ENCODE results near the gene NLK. TPM values are rescaled to one million over a fixed set of nuclear protein-coding genes. Genes with fewer than 3 reads are reported as not detected.
A peak's percentile ranks its signal among the peaks of the same experiment; 100 is the strongest.

The NLK gene
- total and polyA plus RNA-seq, 2 of the 4 experiments (the other 2 are of a cell fraction), result 15.3 to 23.3 TPM

DNA sequence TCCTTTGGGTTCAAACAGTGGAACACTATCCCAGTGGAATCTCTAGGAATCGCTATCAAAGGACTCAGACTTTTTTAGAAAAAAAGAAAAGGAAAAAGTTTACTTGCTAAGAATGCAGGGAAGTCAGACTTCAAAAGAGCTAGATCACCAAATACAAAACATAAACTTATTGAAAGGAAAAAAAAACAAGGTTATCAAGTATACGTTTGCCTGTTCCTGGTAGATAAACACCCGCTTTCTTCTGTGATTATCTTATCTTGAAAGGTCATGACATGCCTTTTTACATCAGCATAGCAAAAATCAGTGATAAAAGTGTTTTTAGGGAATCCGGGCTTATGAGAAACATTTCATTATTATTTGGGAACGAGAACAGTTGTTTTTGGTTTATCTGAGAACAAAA lies 147.2 kb downstream of the NLK start:
- Histone ChIP-seq H3K14ac (replicated peaks; ENCODE audit: low read depth, low read length) (no peak overlapping the region), H4K5ac (ENCODE audit: low read depth, low read length) (no peak overlapping the region; the same call in 1 of the 2 replicates), H2BK20ac (ENCODE audit: low read depth, low read length) (no peak overlapping the region), H4K91ac (ENCODE audit: insufficient read depth, low read depth, low read length) (no peak overlapping the region), H3K9me3 (ENCODE audit: control insufficient read depth, insufficient read depth, low read length) (peaks cover 2% of the 10 kb centered on the region; the same call in 1 of the 2 replicates), H3K36me3 (ENCODE audit: control insufficient read depth, insufficient read depth, low read length) (peaks cover 29% of the 10 kb centered on the region), H2BK5ac (ENCODE audit: low read depth, low read length, poor library complexity, severe bottlenecking) (peak overlapping the region; percentile 3), H2AFZ (replicated peaks; ENCODE audit: low read length, poor library complexity) (no peak overlapping the region), H3K23ac (ENCODE audit: low read depth, low read length) (no peak overlapping the region), H3K4me2 (ENCODE audit: low read depth, low read length) (no peak overlapping the region), H3K9ac (ENCODE audit: low read depth, low read length) (no peak overlapping the region), H3K27ac (ENCODE audit: insufficient read depth, low read length) (no peak overlapping the region), H3K27me3 (ENCODE audit: control insufficient read depth, insufficient read depth, low read length) (no peaks in the 10 kb centered on the region), H4K20me1 (ENCODE audit: insufficient read depth, low read length) (no peaks in the 10 kb centered on the region; the same call in 1 of the 2 replicates), H3K18ac (ENCODE audit: low read depth, low read length) (peak overlapping the region; percentile 57), H3K56ac (ENCODE audit: extremely low read depth, insufficient read depth, low read length) (no peak overlapping the region), H2AK9ac (replicated peaks; ENCODE audit: low read depth, low read length, poor library complexity) (no peak overlapping the region), H3K4ac (ENCODE audit: low read depth, low read length) (no peak overlapping the region), H4K8ac (ENCODE audit: low read depth in 2 of 2, low read length in 2 of 2) (peak overlapping the region in 1 of 2 experiments; percentile 3; a peak in 2 of 4 replicates), H3K9me1 (ENCODE audit: insufficient read depth, low read length) (peaks cover 11% of the 10 kb centered on the region; the same call in 1 of the 2 replicates), H3K4me3 (ENCODE audit: insufficient read depth, low read depth, low read length) (no peak overlapping the region), H3K4me1 (ENCODE audit: control insufficient read depth, insufficient read depth, low read length) (peaks cover 7% of the 10 kb centered on the region), H2AK5ac (ENCODE audit: low read depth, low read length) (no peak overlapping the region), H2BK15ac (ENCODE audit: low read depth, low read length) (no peak overlapping the region), H2BK120ac (ENCODE audit: low read depth, low read length) (no peak overlapping the region), H3K79me1 (ENCODE audit: low read depth in 1 of 2, low read length in 2 of 2) (peaks cover 7 to 10% of the 10 kb centered on the region in 2 experiments)
- in situ Hi-C loops (cut with MboI; ENCODE audit: low sequenced_read_pairs) (no loop called here), dilution Hi-C loops (cut with HindIII; ENCODE audit: low sequenced_read_pairs, unreplicated experiment) (no loop called here), intact Hi-C loops (cut with micrococcal nuclease) (loop anchor here (10.0 kb wide), 1 partner anchor 295 kb away; the partner anchor contains the start of gene LYRM9)
- POLR2A ChIA-PET (ENCODE audit: unreplicated experiment), result no interaction called here
- TF ChIP-seq RAD21 (IDR thresholded peaks at IDR 0.05; ENCODE audit: low read length) (no peak), CHD1 (IDR thresholded peaks at IDR 0.05; ENCODE audit: low read depth, low read length) (no peak), FOS (IDR thresholded peaks at IDR 0.05; ENCODE audit: low read depth, low read length) (no peak), CEBPB (IDR thresholded peaks at IDR 0.05; ENCODE audit: low read depth, low read length) (no peak), MXI1 (IDR thresholded peaks at IDR 0.05; ENCODE audit: borderline replicate concordance, low read depth, low read length) (no peak), RFX5 (IDR thresholded peaks at IDR 0.05; ENCODE audit: low read depth, low read length) (no peak), NFE2L2 (IDR thresholded peaks at IDR 0.05; ENCODE audit: low read depth, low read length) (no peak), BHLHE40 (IDR thresholded peaks at IDR 0.05; ENCODE audit: low read depth, low read length) (no peak), SMC3 (IDR thresholded peaks at IDR 0.05; ENCODE audit: low read depth, low read length) (no peak), MAZ (IDR thresholded peaks at IDR 0.05; ENCODE audit: borderline replicate concordance, low read depth, low read length) (no peak), RCOR1 (IDR thresholded peaks at IDR 0.05; ENCODE audit: insufficient replicate concordance, low read length) (no peak), MAFK (IDR thresholded peaks at IDR 0.05; ENCODE audit: low read depth, low read length) (no peak), POLR2A (IDR thresholded peaks at IDR 0.05; ENCODE audit: low read depth, low read length) (no peak)
- TF ChIP-seq, protein P1, sequence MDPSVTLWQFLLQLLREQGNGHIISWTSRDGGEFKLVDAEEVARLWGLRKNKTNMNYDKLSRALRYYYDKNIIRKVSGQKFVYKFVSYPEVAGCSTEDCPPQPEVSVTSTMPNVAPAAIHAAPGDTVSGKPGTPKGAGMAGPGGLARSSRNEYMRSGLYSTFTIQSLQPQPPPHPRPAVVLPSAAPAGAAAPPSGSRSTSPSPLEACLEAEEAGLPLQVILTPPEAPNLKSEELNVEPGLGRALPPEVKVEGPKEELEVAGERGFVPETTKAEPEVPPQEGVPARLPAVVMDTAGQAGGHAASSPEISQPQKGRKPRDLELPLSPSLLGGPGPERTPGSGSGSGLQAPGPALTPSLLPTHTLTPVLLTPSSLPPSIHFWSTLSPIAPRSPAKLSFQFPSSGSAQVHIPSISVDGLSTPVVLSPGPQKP (IDR thresholded peaks at IDR 0.05; ENCODE audit: borderline replicate concordance, low read depth, low read length), result no peak
- TF ChIP-seq, protein P2, sequence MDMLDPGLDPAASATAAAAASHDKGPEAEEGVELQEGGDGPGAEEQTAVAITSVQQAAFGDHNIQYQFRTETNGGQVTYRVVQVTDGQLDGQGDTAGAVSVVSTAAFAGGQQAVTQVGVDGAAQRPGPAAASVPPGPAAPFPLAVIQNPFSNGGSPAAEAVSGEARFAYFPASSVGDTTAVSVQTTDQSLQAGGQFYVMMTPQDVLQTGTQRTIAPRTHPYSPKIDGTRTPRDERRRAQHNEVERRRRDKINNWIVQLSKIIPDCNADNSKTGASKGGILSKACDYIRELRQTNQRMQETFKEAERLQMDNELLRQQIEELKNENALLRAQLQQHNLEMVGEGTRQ (IDR thresholded peaks at IDR 0.05; ENCODE audit: low read depth, low read length), result no peak
- TF ChIP-seq, protein P3, sequence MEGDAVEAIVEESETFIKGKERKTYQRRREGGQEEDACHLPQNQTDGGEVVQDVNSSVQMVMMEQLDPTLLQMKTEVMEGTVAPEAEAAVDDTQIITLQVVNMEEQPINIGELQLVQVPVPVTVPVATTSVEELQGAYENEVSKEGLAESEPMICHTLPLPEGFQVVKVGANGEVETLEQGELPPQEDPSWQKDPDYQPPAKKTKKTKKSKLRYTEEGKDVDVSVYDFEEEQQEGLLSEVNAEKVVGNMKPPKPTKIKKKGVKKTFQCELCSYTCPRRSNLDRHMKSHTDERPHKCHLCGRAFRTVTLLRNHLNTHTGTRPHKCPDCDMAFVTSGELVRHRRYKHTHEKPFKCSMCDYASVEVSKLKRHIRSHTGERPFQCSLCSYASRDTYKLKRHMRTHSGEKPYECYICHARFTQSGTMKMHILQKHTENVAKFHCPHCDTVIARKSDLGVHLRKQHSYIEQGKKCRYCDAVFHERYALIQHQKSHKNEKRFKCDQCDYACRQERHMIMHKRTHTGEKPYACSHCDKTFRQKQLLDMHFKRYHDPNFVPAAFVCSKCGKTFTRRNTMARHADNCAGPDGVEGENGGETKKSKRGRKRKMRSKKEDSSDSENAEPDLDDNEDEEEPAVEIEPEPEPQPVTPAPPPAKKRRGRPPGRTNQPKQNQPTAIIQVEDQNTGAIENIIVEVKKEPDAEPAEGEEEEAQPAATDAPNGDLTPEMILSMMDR (conservative IDR thresholded peaks at IDR 0.05; ENCODE audit: low read depth, low read length), result no peak
- BruUV-seq (replicated peaks), result no TSS peak
- WGBS, 2 experiments (ENCODE audit: extremely low coverage in 2 of 2, insufficient read length in 1 of 2), result no CpG with 5 or more reads among the region's 5 CpGs
- DNase-seq (no peak), ATAC-seq (ENCODE audit: low read depth) (no peak)
- CTCF ChIA-PET, result interaction anchor here (1.0 kb wide), 1 partner anchor 9 kb away, joined by 3 read pairs; no protein-coding TSS in a partner anchor

Data from IMR-90 (cell line).